NCI-H82 (cell line): ENCODE measurements around the gene ABCD2.
"Not testable (repeated sequence)": the region's sequence is repeated elsewhere in the genome, so short reads cannot be mapped to it uniquely, and the experiment has no call there.

Experiments used
- DNase-seq: peaks from one replicate; lab custom pipeline; 2025; lab: John Stamatoyannopoulos, UW

The ABCD2 gene

GRCh38 chr12:39533951-39534350 is 85.7 kb downstream of the ABCD2 start:
- DNase-seq: no peak

- no peak for DNase-seq
These were observed 87.2 kb downstream of the ABCD2 start for GRCh38 chr12:39532448-39532847.

- DNase-seq: no peak
These were observed 92.6 kb downstream of the ABCD2 start for GRCh38 chr12:39526974-39527373.

GRCh38 chr12:39522167-39522566 is 97.4 kb downstream of the ABCD2 start:
- DNase-seq: not testable (repeated sequence)

- no peak for DNase-seq
These were observed 109.6 kb downstream of the ABCD2 start for GRCh38 chr12:39510001-39510400.

GRCh38 chr12:39505554-39505953 is 114.0 kb downstream of the ABCD2 start:
- no peak for DNase-seq

GRCh38 chr12:39505023-39505422 is 114.6 kb downstream of the ABCD2 start:
- no peak for DNase-seq

- no peak for DNase-seq
These were observed 116.2 kb downstream of the ABCD2 start for GRCh38 chr12:39503439-39503838.

GRCh38 chr12:39502726-39503125 is 116.9 kb downstream of the ABCD2 start:
- no peak for DNase-seq
